HG03066 (cell line): ENCODE data around the gene FBXO8.

Experiments
- ATAC-seq: cut with Tn5 transposase; IDR thresholded peaks from one replicate; pipeline ENCODE4 v1.9.1; 2021; ENCODE audit warnings: low read depth; ENCODE audit not compliant: unreplicated experiment

The FBXO8 gene

GRCh38 chr4:174248407-174248806 lies 35.1 kb downstream of the FBXO8 start:
- ATAC-seq: no peak

GRCh38 chr4:174245714-174246113 lies 37.8 kb downstream of the FBXO8 start:
- ATAC-seq: no peak

- no peak for ATAC-seq
These were observed 39.0 kb downstream of the FBXO8 start for GRCh38 chr4:174244441-174244840.

- ATAC-seq: no peak
These were observed 42.3 kb downstream of the FBXO8 start for GRCh38 chr4:174241162-174241561.

GRCh38 chr4:174236359-174236758 lies 47.1 kb downstream of the FBXO8 start:
- ATAC-seq: no peak

- ATAC-seq: no peak
These were observed 52.8 kb downstream of the FBXO8 start for GRCh38 chr4:174230680-174231079.

GRCh38 chr4:174230148-174230547 lies 53.3 kb downstream of the FBXO8 start:
- no peak for ATAC-seq

- ATAC-seq: no peak
These were observed 54.5 kb downstream of the FBXO8 start for GRCh38 chr4:174228988-174229387.

GRCh38 chr4:174225349-174226049 lies 58.0 kb downstream of the FBXO8 start:
- no peak for ATAC-seq

GRCh38 chr4:174224550-174224949 lies 58.9 kb downstream of the FBXO8 start:
- ATAC-seq: no peak

- ATAC-seq: peak; percentile 61
These were observed 61.1 kb downstream of the FBXO8 start for GRCh38 chr4:174222266-174222872.

- no peak for ATAC-seq
These were observed 65.2 kb downstream of the FBXO8 start for GRCh38 chr4:174218127-174218790.

GRCh38 chr4:174217273-174218126 lies 66.0 kb downstream of the FBXO8 start:
- no peak for ATAC-seq

- no peak for ATAC-seq
These were observed 66.6 kb downstream of the FBXO8 start for GRCh38 chr4:174216799-174217272.

GRCh38 chr4:174215961-174216680 lies 67.3 kb downstream of the FBXO8 start:
- ATAC-seq: no peak

GRCh38 chr4:174215057-174215456 lies 68.4 kb downstream of the FBXO8 start:
- no peak for ATAC-seq

- ATAC-seq: peak; percentile 38
These were observed 69.2 kb downstream of the FBXO8 start for GRCh38 chr4:174214101-174214878.

GRCh38 chr4:174213731-174214100 lies 69.8 kb downstream of the FBXO8 start:
- ATAC-seq: no peak

GRCh38 chr4:174212061-174212460 lies 71.4 kb downstream of the FBXO8 start:
- ATAC-seq: no peak
